OCI-LY1 (cell line): ENCODE results near the gene LUC7L2.

ENCODE experiments used
- H2AFZ ChIP-seq: fragments of 200-600 bp; sonication (generic), shearing (Covaris generic); 2 replicates; pipeline ENCODE4 v1.6.0; 2014; ENCODE audit warnings: antibody characterized with exemption, mild to moderate bottlenecking, low read length
- H3F3A ChIP-seq: fragments of 200-600 bp; sonication (generic), shearing (Covaris generic); 2 replicates; pipeline ENCODE4 v1.6.0; 2014; ENCODE audit warnings: mild to moderate bottlenecking, antibody characterized with exemption, low read length, moderate library complexity; ENCODE audit not compliant: insufficient read depth
- H3K27ac ChIP-seq: fragments of 200-600 bp; sonication (generic); 2 replicates; pipeline ENCODE4 v1.5.1; 2014; ENCODE audit warnings: low read length, mixed run types, mild to moderate bottlenecking, low read depth; ENCODE audit not compliant: poor library complexity, severe bottlenecking
- H3K27me3 ChIP-seq: fragments of 200-600 bp; sonication (generic); 2 replicates; pipeline ENCODE4 v1.6.0; 2014; ENCODE audit warnings: antibody characterized with exemption, mild to moderate bottlenecking, low read length, moderate library complexity; ENCODE audit not compliant: insufficient read depth
- H3K36me3 ChIP-seq: fragments of 200-600 bp; sonication (generic); 2 replicates; pipeline ENCODE4 v1.6.1; 2014; ENCODE audit warnings: mild to moderate bottlenecking, antibody characterized with exemption, low read length, moderate library complexity, mixed read lengths; ENCODE audit not compliant: insufficient read depth
- H3K4me1 ChIP-seq: fragments of 200-600 bp; sonication (generic); 2 replicates; pipeline ENCODE4 v1.5.1; 2014; ENCODE audit warnings: mild to moderate bottlenecking, low read length, moderate library complexity; ENCODE audit not compliant: insufficient read depth, severe bottlenecking
- H3K4me2 ChIP-seq: fragments of 200-600 bp; sonication (generic), shearing (Covaris generic); 2 replicates; pipeline ENCODE4 v1.6.1; 2014; ENCODE audit warnings: low read length
- H3K4me3 ChIP-seq: fragments of 200-600 bp; sonication (generic); 2 replicates; pipeline ENCODE4 v1.5.1; 2014; ENCODE audit warnings: low read length, low read depth, mild to moderate bottlenecking, mixed read lengths; ENCODE audit not compliant: poor library complexity, severe bottlenecking
- H3K79me2 ChIP-seq: fragments of 200-600 bp; shearing (Covaris generic); 2 replicates; pipeline ENCODE4 v1.6.1; 2016; ENCODE audit warnings: mixed run types, low read length, mixed read lengths; ENCODE audit not compliant: insufficient read depth
- H3K9ac ChIP-seq: fragments of 200-600 bp; sonication (generic), shearing (Covaris generic); 2 replicates; pipeline ENCODE4 v1.6.1; 2014; ENCODE audit warnings: mild to moderate bottlenecking, low read length, mixed read lengths
- H3K9me2 ChIP-seq: fragments of 200-600 bp; sonication (generic), shearing (Covaris generic); 2 replicates; pipeline ENCODE4 v1.6.1; 2014; ENCODE audit warnings: low read depth, mild to moderate bottlenecking, low read length, mixed read lengths
- H3K9me3 ChIP-seq: fragments of 200-600 bp; shearing (Covaris generic); 2 replicates; pipeline ENCODE4 v1.6.1; 2014; ENCODE audit warnings: low read length, mixed read lengths
- H4K20me1 ChIP-seq: fragments of 200-600 bp; sonication (generic), shearing (Covaris generic); 2 replicates; pipeline ENCODE4 v1.6.0; 2016; ENCODE audit warnings: mild to moderate bottlenecking, low read length; ENCODE audit not compliant: insufficient read depth
- EZH2 ChIP-seq: fragments of 200-600 bp; sonication (generic), shearing (Covaris generic); IDR thresholded peaks from 2 replicates; pipeline ENCODE4 v1.8.0; 2017; ENCODE audit warnings: borderline replicate concordance, mixed run types, mild to moderate bottlenecking, antibody characterized with exemption, low read length, moderate library complexity, mixed read lengths
- TF ChIP-seq, protein P1 (sequence below): fragments of 200-600 bp; sonication (generic), shearing (Covaris generic); IDR thresholded peaks from 2 replicates; pipeline ENCODE4 v1.5.1; 2017; ENCODE audit warnings: mild to moderate bottlenecking, antibody characterized with exemption, low read length, moderate library complexity, mixed read lengths

LUC7L2 gene

DNA sequence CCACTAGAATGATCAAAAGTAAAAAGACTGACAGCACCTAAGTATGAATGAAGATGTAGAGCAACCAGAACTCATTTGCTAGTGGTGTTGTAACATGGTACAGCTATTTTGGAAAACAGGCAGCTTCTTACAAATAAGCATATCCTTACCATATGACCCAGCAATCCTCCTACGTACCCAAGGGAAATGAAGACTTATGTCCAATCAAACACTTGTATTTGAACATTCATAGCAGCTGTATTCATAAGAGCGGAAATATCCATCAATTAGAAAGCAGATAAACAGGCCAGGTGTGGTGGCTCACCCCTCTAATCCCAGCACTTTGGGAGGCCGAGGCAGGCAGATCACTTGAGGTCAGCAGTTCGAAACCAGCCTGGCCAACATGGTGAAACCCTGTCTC, 70.7 kb downstream of the LUC7L2 start:
- Histone ChIP-seq H3K27me3 (no peaks in the 10 kb centered on the region), H3K79me2 (no peaks in the 10 kb centered on the region), H3K4me3 (no peak overlapping the region), H3K9me3 (no peaks in the 10 kb centered on the region), H3K9me2 (no peaks in the 10 kb centered on the region), H2AFZ (no peak overlapping the region), H4K20me1 (no peaks in the 10 kb centered on the region), H3K36me3 (peaks cover 24% of the 10 kb centered on the region), H3K4me2 (no peak overlapping the region), H3K9ac (no peak overlapping the region), H3K27ac (no peak overlapping the region), H3F3A (no peaks in the 10 kb centered on the region), H3K4me1 (peaks cover 12% of the 10 kb centered on the region)
- no peak for TF ChIP-seq EZH2
- TF ChIP-seq, protein P1, sequence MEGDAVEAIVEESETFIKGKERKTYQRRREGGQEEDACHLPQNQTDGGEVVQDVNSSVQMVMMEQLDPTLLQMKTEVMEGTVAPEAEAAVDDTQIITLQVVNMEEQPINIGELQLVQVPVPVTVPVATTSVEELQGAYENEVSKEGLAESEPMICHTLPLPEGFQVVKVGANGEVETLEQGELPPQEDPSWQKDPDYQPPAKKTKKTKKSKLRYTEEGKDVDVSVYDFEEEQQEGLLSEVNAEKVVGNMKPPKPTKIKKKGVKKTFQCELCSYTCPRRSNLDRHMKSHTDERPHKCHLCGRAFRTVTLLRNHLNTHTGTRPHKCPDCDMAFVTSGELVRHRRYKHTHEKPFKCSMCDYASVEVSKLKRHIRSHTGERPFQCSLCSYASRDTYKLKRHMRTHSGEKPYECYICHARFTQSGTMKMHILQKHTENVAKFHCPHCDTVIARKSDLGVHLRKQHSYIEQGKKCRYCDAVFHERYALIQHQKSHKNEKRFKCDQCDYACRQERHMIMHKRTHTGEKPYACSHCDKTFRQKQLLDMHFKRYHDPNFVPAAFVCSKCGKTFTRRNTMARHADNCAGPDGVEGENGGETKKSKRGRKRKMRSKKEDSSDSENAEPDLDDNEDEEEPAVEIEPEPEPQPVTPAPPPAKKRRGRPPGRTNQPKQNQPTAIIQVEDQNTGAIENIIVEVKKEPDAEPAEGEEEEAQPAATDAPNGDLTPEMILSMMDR = no peak

DNA sequence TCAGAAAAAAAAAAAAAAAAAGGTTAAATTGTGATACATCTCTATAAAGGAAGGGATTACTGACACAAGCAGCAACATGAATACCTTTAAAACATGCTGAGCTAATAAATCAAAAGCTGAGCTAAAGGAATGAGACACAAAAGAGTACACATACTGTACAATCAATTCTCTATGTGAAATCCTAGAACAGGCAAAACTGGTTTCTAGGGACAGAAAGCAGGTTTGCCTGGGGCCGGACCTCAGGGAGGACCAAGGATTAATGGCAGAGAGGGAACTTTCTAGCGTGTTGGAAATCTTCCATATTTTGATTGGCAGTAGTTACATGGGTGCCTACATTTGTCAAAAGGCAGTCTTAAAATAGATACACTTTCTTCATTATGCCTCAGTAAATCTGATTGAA, 71.3 kb downstream of the LUC7L2 start:
- H3K27ac ChIP-seq = no peak overlapping the region
- no peaks in the 10 kb centered on the region for H3K9me2 ChIP-seq
- H4K20me1 ChIP-seq = no peaks in the 10 kb centered on the region
- H3K4me2 ChIP-seq = no peak overlapping the region
- H3K9me3 ChIP-seq = no peaks in the 10 kb centered on the region
- peaks cover 21% of the 10 kb centered on the region for H3K36me3 ChIP-seq
- no peak overlapping the region for H3K9ac ChIP-seq
- no peaks in the 10 kb centered on the region for H3K27me3 ChIP-seq
- no peak overlapping the region for H2AFZ ChIP-seq
- no peaks in the 10 kb centered on the region for H3F3A ChIP-seq
- TF ChIP-seq, protein P1 = no peak
- TF ChIP-seq EZH2 = no peak
- H3K4me3 ChIP-seq = no peak overlapping the region
- H3K4me1 ChIP-seq = peaks cover 12% of the 10 kb centered on the region
- no peaks in the 10 kb centered on the region for H3K79me2 ChIP-seq

DNA sequence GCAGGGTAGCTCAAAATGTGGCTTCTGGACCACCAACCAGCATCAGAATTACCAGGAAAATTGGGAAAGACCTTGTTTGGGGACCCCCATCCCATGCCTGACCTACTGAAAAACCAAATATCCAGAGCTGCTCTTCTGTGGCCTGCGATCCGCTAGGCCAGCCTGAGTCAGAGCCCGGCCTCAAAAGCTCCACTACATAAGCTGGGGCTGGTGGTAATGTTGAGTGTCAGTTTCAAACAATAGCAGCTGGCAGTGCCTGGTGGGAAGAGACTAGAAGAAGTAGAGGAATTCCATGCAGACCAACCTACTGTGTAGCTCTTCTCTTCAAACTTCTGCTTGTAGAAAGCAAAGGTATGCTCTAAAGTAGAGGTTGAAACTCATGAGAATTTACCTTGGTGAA, 71.8 kb downstream of the LUC7L2 start:
- H3K4me2 ChIP-seq = no peak overlapping the region
- peaks cover 12% of the 10 kb centered on the region for H3K4me1 ChIP-seq
- H3K9me2 ChIP-seq = no peaks in the 10 kb centered on the region
- no peaks in the 10 kb centered on the region for H3K27me3 ChIP-seq
- no peak overlapping the region for H3K9ac ChIP-seq
- H4K20me1 ChIP-seq = no peaks in the 10 kb centered on the region
- H3K79me2 ChIP-seq = no peaks in the 10 kb centered on the region
- H3K4me3 ChIP-seq = no peak overlapping the region
- no peak for TF ChIP-seq EZH2
- TF ChIP-seq, protein P1 = no peak
- no peak overlapping the region for H2AFZ ChIP-seq
- H3F3A ChIP-seq = no peaks in the 10 kb centered on the region
- H3K9me3 ChIP-seq = no peaks in the 10 kb centered on the region
- H3K36me3 ChIP-seq = peaks cover 21% of the 10 kb centered on the region
- H3K27ac ChIP-seq = no peak overlapping the region
